HEK293 (cell line): ENCODE measurements around the gene PPARA.

Source experiments
- CTCF ChIA-PET: fragments of 350-600 bp; formaldehyde crosslinking; extraction: SDS; loops from one replicate; lab custom pipeline; 2021; ENCODE audit warnings: antibody characterized with exemption; lab: Yijun Ruan, JAX
- POLR2A ChIA-PET: fragments of 300-600 bp; formaldehyde crosslinking; extraction: SDS; loops from one replicate; lab custom pipeline; 2020; ENCODE audit warnings: antibody characterized with exemption, inconsistent platforms; lab: Yijun Ruan, JAX
- H3K27ac ChIP-seq: fragments of 200-500 bp; sonication (Bioruptor generic); 2 replicates; pipeline ENCODE4 v1.5.1; 2014; ENCODE audit warnings: low read depth, low read length, control low read depth, inconsistent platforms; ENCODE audit errors: extremely low read depth
- H3K36me3 ChIP-seq, 2 experiments: fragments of 200-500 bp in 1 of 2; sonication (Bioruptor generic) in 1 of 2; 1 replicate in 1 of 2; 2 replicates in 1 of 2; pipeline ENCODE4 v1.5.1; 2014 to 2017; ENCODE audit warnings: inconsistent platforms in 2 of 2, low read length in 2 of 2; ENCODE audit not compliant: control insufficient read depth in 2 of 2, insufficient read depth in 1 of 2
- H3K4me1 ChIP-seq: fragments of 200-500 bp; sonication (Bioruptor generic); 2 replicates; pipeline ENCODE4 v1.5.1; 2014; ENCODE audit warnings: mild to moderate bottlenecking, low read length, inconsistent platforms; ENCODE audit not compliant: control insufficient read depth, insufficient read depth
- H3K4me3 ChIP-seq: 2 replicates; pipeline ENCODE4 v1.5.1; 2011; ENCODE audit warnings: low read depth, mild to moderate bottlenecking, control low read depth, low read length, moderate library complexity
- H3K9me3 ChIP-seq: fragments of 200-500 bp; sonication (Bioruptor generic); 2 replicates; pipeline ENCODE4 v1.5.1; 2014; ENCODE audit warnings: low read depth, low read length, inconsistent platforms; ENCODE audit not compliant: control insufficient read depth, insufficient read depth
- AEBP2 ChIP-seq: fragments of 450-650 bp; formaldehyde crosslinking; IDR thresholded peaks from 2 replicates; pipeline ENCODE4 v1.5.1; 2016; ENCODE audit warnings: missing biosample characterization, missing genetic modification characterization, borderline replicate concordance
- ATF2 ChIP-seq: fragments of 450-650 bp; formaldehyde crosslinking; IDR thresholded peaks from 2 replicates; pipeline ENCODE4 v1.5.1; 2016; ENCODE audit warnings: missing biosample characterization, missing genetic modification characterization, low read depth
- FEZF1 ChIP-seq: fragments of 450-650 bp; formaldehyde crosslinking; IDR thresholded peaks from 2 replicates; pipeline ENCODE4 v1.5.1; 2016; ENCODE audit warnings: missing biosample characterization, missing genetic modification characterization
- GFI1B ChIP-seq: fragments of 450-650 bp; formaldehyde crosslinking; IDR thresholded peaks from 2 replicates; pipeline ENCODE4 v1.5.1; 2016; ENCODE audit warnings: missing biosample characterization, missing genetic modification characterization
- IKZF3 ChIP-seq: fragments of 450-650 bp; IDR thresholded peaks from 2 replicates; pipeline ENCODE4 v1.5.0; 2018; ENCODE audit warnings: missing biosample characterization, mild to moderate bottlenecking, missing genetic modification characterization, moderate library complexity
- MZF1 ChIP-seq: fragments of 450-650 bp; formaldehyde crosslinking; IDR thresholded peaks from 2 replicates; pipeline ENCODE4 v1.5.1; 2017; ENCODE audit warnings: missing biosample characterization, missing genetic modification characterization, borderline replicate concordance
- SP7 ChIP-seq: fragments of 450-650 bp; formaldehyde crosslinking; IDR thresholded peaks from 2 replicates; pipeline ENCODE4 v1.5.1; 2016; ENCODE audit warnings: missing biosample characterization, missing genetic modification characterization
- TSHZ1 ChIP-seq: fragments of 450-650 bp; formaldehyde crosslinking; IDR thresholded peaks from 2 replicates; pipeline ENCODE4 v1.5.1; 2016; ENCODE audit warnings: missing biosample characterization, missing genetic modification characterization, borderline replicate concordance
- ZBTB10 ChIP-seq: fragments of 450-650 bp; formaldehyde crosslinking; IDR thresholded peaks from 2 replicates; pipeline ENCODE4 v1.5.1; 2016; ENCODE audit warnings: missing biosample characterization, missing genetic modification characterization
- ZEB2 ChIP-seq: fragments of 450-650 bp; formaldehyde crosslinking; IDR thresholded peaks from 2 replicates; pipeline ENCODE4 v1.5.1; 2016; ENCODE audit warnings: missing biosample characterization, missing genetic modification characterization
- ZNF211 ChIP-seq: fragments of 450-650 bp; formaldehyde crosslinking; IDR thresholded peaks from 2 replicates; pipeline ENCODE4 v1.5.1; 2016; ENCODE audit warnings: low read depth, missing biosample characterization, missing genetic modification characterization
- ZNF280D ChIP-seq: fragments of 450-650 bp; formaldehyde crosslinking; IDR thresholded peaks from 2 replicates; pipeline ENCODE4 v1.5.1; 2016; ENCODE audit warnings: missing biosample characterization, missing genetic modification characterization
- ZNF426 ChIP-seq: fragments of 450-650 bp; formaldehyde crosslinking; IDR thresholded peaks from 2 replicates; pipeline ENCODE4 v1.5.1; 2017; ENCODE audit warnings: missing biosample characterization, missing genetic modification characterization, mild to moderate bottlenecking, inconsistent platforms, moderate library complexity
- ZNF530 ChIP-seq: fragments of 450-650 bp; formaldehyde crosslinking; IDR thresholded peaks from 2 replicates; pipeline ENCODE4 v1.5.1; 2016; ENCODE audit warnings: low read depth, missing biosample characterization, missing genetic modification characterization
- ZNF600 ChIP-seq: fragments of 450-650 bp; formaldehyde crosslinking; IDR thresholded peaks from 2 replicates; pipeline ENCODE4 v1.5.1; 2016; ENCODE audit warnings: missing biosample characterization, missing genetic modification characterization
- ZNF629 ChIP-seq: fragments of 450-650 bp; formaldehyde crosslinking; IDR thresholded peaks from 2 replicates; pipeline ENCODE4 v1.5.1; 2017; ENCODE audit warnings: missing biosample characterization, missing genetic modification characterization
- ZNF768 ChIP-seq: fragments of 450-650 bp; formaldehyde crosslinking; IDR thresholded peaks from 2 replicates; pipeline ENCODE4 v1.5.1; 2018; ENCODE audit warnings: missing biosample characterization, mild to moderate bottlenecking, missing genetic modification characterization
- ZSCAN16 ChIP-seq: fragments of 450-650 bp; formaldehyde crosslinking; IDR thresholded peaks from 2 replicates; pipeline ENCODE4 v1.5.1; 2016; ENCODE audit warnings: missing biosample characterization, missing genetic modification characterization
- ZSCAN4 ChIP-seq: fragments of 450-650 bp; formaldehyde crosslinking; IDR thresholded peaks from 2 replicates; pipeline ENCODE4 v1.5.1; 2017; ENCODE audit warnings: missing biosample characterization, missing genetic modification characterization

Gene PPARA

GRCh38 chr22:46240907-46241306 lies 90.6 kb downstream of the PPARA start:
- ChIA-PET POLR2A (no interaction called here), CTCF (interaction anchor here (0.9 kb wide), 1 partner anchor 621 kb away, joined by 3 read pairs; no protein-coding TSS in a partner anchor)
- H3K36me3 ChIP-seq: peaks cover 0 to 32% of the 10 kb centered on the region in 2 experiments; a peak in 1 of 3 replicates
- no peak overlapping the region for H3K27ac ChIP-seq
- no peak overlapping the region for H3K4me3 ChIP-seq
- no peaks in the 10 kb centered on the region for H3K9me3 ChIP-seq
- no peak for TF ChIP-seq ZNF530
- TF ChIP-seq ZNF280D (tag by site-specific recombination): no peak
- TF ChIP-seq ZSCAN4 (tag by site-specific recombination): no peak
- no peak for TF ChIP-seq ZNF629 (tag by site-specific recombination)
- no peak for TF ChIP-seq AEBP2 (tag by site-specific recombination)
- no peak for TF ChIP-seq ZNF600 (tag by site-specific recombination)
- TF ChIP-seq ATF2 (tag by site-specific recombination): no peak
- TF ChIP-seq ZBTB10 (tag by site-specific recombination): no peak
- no peak for TF ChIP-seq SP7 (tag by site-specific recombination)
- TF ChIP-seq ZNF426 (tag by site-specific recombination): no peak
- no peak for TF ChIP-seq ZNF768
- no peak for TF ChIP-seq MZF1 (tag by site-specific recombination)
- no peak for TF ChIP-seq ZSCAN16
- no peak for TF ChIP-seq IKZF3
- TF ChIP-seq ZEB2 (tag by site-specific recombination): no peak
- no peak for TF ChIP-seq GFI1B
- TF ChIP-seq FEZF1: no peak
- no peak for TF ChIP-seq ZNF211 (tag by site-specific recombination)
- no peak for TF ChIP-seq TSHZ1 (tag by site-specific recombination)
- no peaks in the 10 kb centered on the region for H3K4me1 ChIP-seq
